Measurements from ENCODE around the gene GOLGA5.

GOLGA5 gene

GRCh38 chr14:92880851-92881250 is 86.7 kb downstream of the GOLGA5 start:
- DNase-seq, result no peak

GRCh38 chr14:92883066-92883465 is 89.0 kb downstream of the GOLGA5 start:
- DNase-seq, result no peak

GRCh38 chr14:92884410-92884809 is 90.3 kb downstream of the GOLGA5 start:
- no peak for DNase-seq

GRCh38 chr14:92885279-92886061 is 91.4 kb downstream of the GOLGA5 start:
- no peak for DNase-seq

GRCh38 chr14:92886337-92886736 is 92.2 kb downstream of the GOLGA5 start:
- DNase-seq, result no peak

GRCh38 chr14:92887157-92887556 is 93.1 kb downstream of the GOLGA5 start:
- DNase-seq, result no peak

GRCh38 chr14:92888896-92889295 is 94.8 kb downstream of the GOLGA5 start:
- no peak for DNase-seq

All from activated CD4-positive, alpha-beta T cell treated with anti-CD3 and anti-CD28 coated beads, Interleukin-10, Interleukin-2, amounts not matched to agents 100 ng/mL and 50 ng/mL, durations not matched to agents 16 hours and 8 hours (primary cell).